Lung microvascular endothelial cell (primary cell): ENCODE data around the gene ARHGAP11A. TPM values are rescaled to one million over a fixed set of nuclear protein-coding genes. Genes with fewer than 3 reads are reported as not detected.
"Not testable (repeated sequence)": the region's sequence is repeated elsewhere in the genome, so short reads cannot be mapped to it uniquely, and the experiment has no call there.

Experiments used
- DNase-seq, 2 donors: peaks; one replicate each; pipeline versions ENCODE4 v3.0.0 to v3.0.0-alpha.2; 2010; ENCODE audit warnings: low read depth in 2 of 2
- total RNA-seq: library from RNA; depleted of rRNA; stranded (reverse); fragments of >200 nt; gene quantifications from 2 replicates; pipeline ENCODE4 v1.2.1, GENCODE V29; 2014

Gene ARHGAP11A
- 2.4 and 8.1 TPM in 2 replicates for total RNA-seq

GRCh38 chr15:32615051-32615870 is at the start of gene ARHGAP11A:
Gene ARHGAP11A (plus strand): TSS chr15:32615504. CDS start chr15:32616212, 708 bp downstream.
- peak; percentile 85 to 95 for DNase-seq

- not testable (repeated sequence) for DNase-seq
These were observed 46.3 kb upstream of the ARHGAP11A start for GRCh38 chr15:32568988-32569387.

GRCh38 chr15:32578482-32578881 is 36.8 kb upstream of the ARHGAP11A start:
- not testable (repeated sequence) for DNase-seq

GRCh38 chr15:32585844-32586243 is 29.5 kb upstream of the ARHGAP11A start:
- DNase-seq = not testable (repeated sequence)

- not testable (repeated sequence) for DNase-seq
These were observed 22.2 kb upstream of the ARHGAP11A start, which contains the start of gene GOLGA8N for GRCh38 chr15:32593151-32593550. Gene GOLGA8N (plus strand): TSS chr15:32593456.

GRCh38 chr15:32609518-32609917 is 5.8 kb upstream of the ARHGAP11A start:
- not testable (repeated sequence) for DNase-seq

GRCh38 chr15:32610719-32611118 is 4.6 kb upstream of the ARHGAP11A start:
- peak; percentile 59 to 70 for DNase-seq

GRCh38 chr15:32614712-32615050 is 623 bp upstream of the ARHGAP11A start:
- not testable (repeated sequence) for DNase-seq

GRCh38 chr15:32615871-32616426 is 645 bp downstream of the ARHGAP11A start:
- DNase-seq = peak in 1 of 2 donors; percentile 26

- DNase-seq = no peak
These were observed 21.1 kb downstream of the ARHGAP11A start for GRCh38 chr15:32636410-32636809.

GRCh38 chr15:32636908-32637567 is 21.7 kb downstream of the ARHGAP11A start:
- no peak for DNase-seq

- DNase-seq = no peak
These were observed 22.4 kb downstream of the ARHGAP11A start for GRCh38 chr15:32637704-32638103.

- DNase-seq = peak in 1 of 2 donors; percentile 25
These were observed 26.3 kb downstream of the ARHGAP11A start, which contains the start of gene SCG5 for GRCh38 chr15:32641517-32642059. Gene SCG5 (plus strand): TSS chr15:32641710. CDS start chr15:32643593, 1,883 bp downstream.

GRCh38 chr15:32642667-32643435 is 27.5 kb downstream of the ARHGAP11A start:
- DNase-seq = no peak

- DNase-seq = peak in 1 of 2 donors; percentile 58
These were observed 28.7 kb downstream of the ARHGAP11A start for GRCh38 chr15:32643907-32644445.

- no peak for DNase-seq
These were observed 31.0 kb downstream of the ARHGAP11A start for GRCh38 chr15:32646291-32646690.

GRCh38 chr15:32649342-32649741 is 34.0 kb downstream of the ARHGAP11A start:
- DNase-seq = peak in 1 of 2 donors; percentile 16

- peak; percentile 58 to 66 for DNase-seq
These were observed 36.0 kb downstream of the ARHGAP11A start for GRCh38 chr15:32651229-32651837.

- DNase-seq = no peak
These were observed 36.9 kb downstream of the ARHGAP11A start for GRCh38 chr15:32652178-32652577.

GRCh38 chr15:32656091-32656490 is 40.8 kb downstream of the ARHGAP11A start:
- DNase-seq = peak in 1 of 2 donors; percentile 51
